ENCODE results near the gene METTL1.
"Not testable (repeated sequence)": the region's sequence is repeated elsewhere in the genome, so short reads cannot be mapped to it uniquely, and the experiment has no call there.

METTL1 gene

DNA sequence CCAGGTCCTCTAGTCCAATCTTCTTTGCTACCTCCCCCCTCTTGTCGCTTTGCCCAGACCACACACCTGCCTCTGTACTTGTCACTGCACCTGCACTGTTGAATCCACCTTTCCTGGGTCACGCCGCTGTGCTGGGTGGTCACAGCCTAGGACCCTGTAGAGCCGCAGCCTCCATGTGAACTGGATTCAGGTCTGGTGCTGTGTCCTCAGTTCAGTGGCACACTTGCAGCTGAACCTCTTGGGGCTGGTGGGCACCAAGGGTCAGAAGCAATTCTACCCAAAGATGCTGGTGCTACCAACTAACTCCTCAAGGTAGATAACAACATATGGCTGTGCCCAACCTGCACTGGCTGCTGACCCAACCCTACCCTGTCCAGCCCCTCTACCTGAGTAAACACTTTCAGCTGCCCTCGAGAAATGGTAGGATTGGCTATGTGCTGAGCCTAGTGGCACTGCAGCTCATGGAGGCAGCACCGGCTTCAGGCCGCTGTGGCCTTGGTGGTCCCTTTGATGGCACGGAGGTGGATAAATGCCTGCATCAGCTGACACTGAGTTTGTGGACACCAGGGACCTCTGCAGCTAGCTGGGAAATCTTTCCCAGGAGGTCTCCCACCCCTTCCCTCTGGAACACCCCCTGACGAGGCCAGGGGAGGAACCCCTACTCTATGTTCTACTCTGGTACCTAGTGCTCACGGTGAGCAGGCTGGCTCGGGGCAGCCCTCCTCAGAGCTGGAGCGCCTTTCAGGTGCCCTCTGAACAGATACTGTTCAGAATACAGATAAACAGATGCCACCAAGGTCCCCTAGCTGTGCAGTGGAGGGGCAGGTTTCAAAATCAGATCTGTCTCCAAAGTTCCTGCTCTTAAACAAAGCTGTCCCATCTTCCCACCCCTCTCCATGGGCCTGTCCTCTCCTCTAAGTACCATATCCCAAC is 47.6 kb downstream of the METTL1 start:
- no peak for FAIRE-seq
- TF ChIP-seq POU2F2 (IDR thresholded peaks at IDR 0.05; ENCODE audit: low read depth, low read length) (no peak), POLR2AphosphoS5 (IDR thresholded peaks at IDR 0.05; ENCODE audit: low read depth, low read length) (no peak), SPI1 (IDR thresholded peaks at IDR 0.05; ENCODE audit: low read depth, low read length) (no peak)
- DNase-seq (ENCODE audit: insufficient read length, low spot score), result peak; percentile 8

GRCh38 chr12:57723630-57723962 is 48.3 kb downstream of the METTL1 start:
- DNase-seq (ENCODE audit: insufficient read length, low spot score) (peak; percentile 15), FAIRE-seq (no peak)
- TF ChIP-seq POLR2A (IDR thresholded peaks at IDR 0.05; ENCODE audit: low read depth, low read length), result no peak
- TF ChIP-seq PAX5 (IDR thresholded peaks at IDR 0.05; ENCODE audit: insufficient read depth, low read length, severe bottlenecking), result no peak
- TF ChIP-seq TAF1 (IDR thresholded peaks at IDR 0.05; ENCODE audit: low read depth, low read length), result no peak
- no peak for TF ChIP-seq SPI1 (IDR thresholded peaks at IDR 0.05; ENCODE audit: low read depth, low read length)
- TF ChIP-seq POU2F2 (IDR thresholded peaks at IDR 0.05; ENCODE audit: low read depth, low read length), result no peak

GRCh38 chr12:57722716-57723629 is 48.9 kb downstream of the METTL1 start:
- peak; percentile 12 for DNase-seq (ENCODE audit: insufficient read length, low spot score)
- FAIRE-seq, result no peak
- TF ChIP-seq POU2F2 (IDR thresholded peaks at IDR 0.05; ENCODE audit: low read depth, low read length) (no peak), POLR2A (IDR thresholded peaks at IDR 0.05; ENCODE audit: low read depth, low read length) (no peak)

DNA sequence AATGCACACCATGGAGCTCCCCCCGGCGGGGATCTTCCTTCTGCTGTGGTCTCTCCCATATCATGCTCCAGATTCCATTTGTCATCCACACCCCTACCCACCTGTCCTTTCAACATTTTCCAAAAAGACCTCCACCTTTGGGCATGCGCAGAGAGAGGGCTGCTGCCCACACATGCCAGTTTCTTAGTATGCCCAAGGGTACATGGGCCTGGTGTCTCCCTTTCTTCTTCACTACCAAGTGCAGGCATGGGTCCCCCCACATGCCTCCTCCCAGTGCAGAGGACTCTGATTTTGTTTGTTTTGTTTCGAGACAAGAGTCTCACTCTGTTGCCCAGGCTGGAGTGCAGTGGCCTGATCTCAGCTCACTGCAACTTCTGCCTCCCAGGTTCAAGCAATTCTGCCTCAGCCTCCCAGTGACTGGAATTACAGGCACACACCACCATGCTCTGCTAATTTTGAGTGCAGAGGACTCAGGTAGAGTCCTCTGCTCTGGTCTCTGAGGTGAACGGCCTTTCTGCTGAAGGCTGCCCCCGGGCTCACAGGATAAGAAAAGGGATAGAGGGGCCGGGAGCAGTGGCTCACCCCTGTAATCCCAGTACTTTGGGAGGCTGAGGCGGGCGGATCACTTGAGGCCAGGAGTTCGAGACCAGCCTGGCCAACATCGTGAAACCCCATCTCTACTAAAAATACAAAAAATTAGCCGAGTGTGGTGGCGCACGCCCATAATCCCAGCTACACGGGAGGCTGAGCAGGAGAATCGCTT is 49.9 kb downstream of the METTL1 start:
- DNase-seq (ENCODE audit: insufficient read length, low spot score), result peak; percentile 10
- not testable (repeated sequence) for FAIRE-seq

GRCh38 chr12:57720606-57721595 is 51.0 kb downstream of the METTL1 start:
- no peak for TF ChIP-seq TAF1 (IDR thresholded peaks at IDR 0.05; ENCODE audit: low read depth, low read length)
- no peak for TF ChIP-seq POLR2AphosphoS5 (IDR thresholded peaks at IDR 0.05; ENCODE audit: low read depth, low read length)
- TF ChIP-seq POLR2A (IDR thresholded peaks at IDR 0.05; ENCODE audit: low read depth, low read length), result no peak; the same call in 1 of the 2 replicates
- TF ChIP-seq PAX5 (IDR thresholded peaks at IDR 0.05; ENCODE audit: insufficient read depth, low read length, severe bottlenecking), result no peak
- TF ChIP-seq SPI1 (IDR thresholded peaks at IDR 0.05; ENCODE audit: low read depth, low read length), result no peak
- TF ChIP-seq POU2F2 (IDR thresholded peaks at IDR 0.05; ENCODE audit: low read depth, low read length), result no peak
- peak; percentile 19 for DNase-seq (ENCODE audit: insufficient read length, low spot score)
- FAIRE-seq, result no peak

DNA sequence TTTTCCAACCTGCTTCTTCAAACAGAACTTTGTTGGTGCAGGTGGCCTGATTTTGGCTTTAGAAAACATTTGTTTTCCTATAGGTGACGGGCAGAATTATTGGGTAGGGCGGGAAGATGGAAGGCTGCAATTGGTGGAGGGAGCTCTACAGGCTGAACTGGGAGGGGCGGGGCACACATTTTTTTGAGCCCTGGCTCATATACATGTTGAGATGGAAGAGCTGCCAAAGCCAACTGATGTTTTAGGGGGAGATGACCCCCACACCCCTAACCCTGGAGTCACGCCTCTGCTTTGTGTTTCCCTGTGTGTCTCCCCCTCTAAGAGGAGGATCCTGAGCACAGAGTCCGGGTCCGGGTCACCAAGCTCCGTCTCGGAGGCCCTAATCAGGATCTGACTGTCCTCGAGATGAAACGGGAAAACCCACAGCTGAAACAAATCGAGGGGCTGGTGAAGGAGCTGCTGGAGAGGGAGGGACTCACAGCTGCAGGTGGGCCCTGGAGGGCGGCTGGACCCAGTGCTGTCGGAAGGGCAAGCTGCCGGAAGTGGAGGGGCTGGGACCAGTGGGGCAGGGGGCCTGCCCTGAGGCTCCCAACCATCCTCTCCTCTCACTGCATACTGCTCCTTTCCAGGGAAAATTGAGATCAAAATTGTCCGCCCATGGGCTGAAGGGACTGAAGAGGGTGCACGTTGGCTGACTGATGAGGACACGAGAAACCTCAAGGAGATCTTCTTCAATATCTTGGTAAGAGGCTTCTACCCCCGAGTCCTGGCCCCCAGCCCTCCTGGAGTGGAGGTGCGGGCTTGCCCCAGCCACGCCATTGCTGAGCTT is 51.9 kb downstream of the METTL1 start:
- FAIRE-seq (no peak), DNase-seq (ENCODE audit: insufficient read length, low spot score) (peak; percentile 8)
- TF ChIP-seq PAX5 (IDR thresholded peaks at IDR 0.05; ENCODE audit: insufficient read depth, low read length, severe bottlenecking), result no peak
- no peak for TF ChIP-seq POU2F2 (IDR thresholded peaks at IDR 0.05; ENCODE audit: low read depth, low read length)
- no peak for TF ChIP-seq TAF1 (IDR thresholded peaks at IDR 0.05; ENCODE audit: low read depth, low read length)
- no peak for TF ChIP-seq SPI1 (IDR thresholded peaks at IDR 0.05; ENCODE audit: low read depth, low read length)
- TF ChIP-seq POLR2AphosphoS5 (IDR thresholded peaks at IDR 0.05; ENCODE audit: low read depth, low read length), result no peak
- TF ChIP-seq POLR2A (IDR thresholded peaks at IDR 0.05; ENCODE audit: low read depth, low read length), result no peak

- TF ChIP-seq TAF1 (IDR thresholded peaks at IDR 0.05; ENCODE audit: low read depth, low read length) (no peak), POU2F2 (IDR thresholded peaks at IDR 0.05; ENCODE audit: low read depth, low read length) (no peak), PAX5 (IDR thresholded peaks at IDR 0.05; ENCODE audit: insufficient read depth, low read length, severe bottlenecking) (no peak), POLR2A (IDR thresholded peaks at IDR 0.05; ENCODE audit: low read depth, low read length) (no peak), POLR2AphosphoS5 (IDR thresholded peaks at IDR 0.05; ENCODE audit: low read depth, low read length) (no peak), SPI1 (IDR thresholded peaks at IDR 0.05; ENCODE audit: low read depth, low read length) (no peak)
- FAIRE-seq, result no peak
These were observed 53.0 kb downstream of the METTL1 start for GRCh38 chr12:57718641-57719528.

More at GRCh38 chr12:57718641-57719528, 53.0 kb downstream of the METTL1 start:
- DNase-seq (ENCODE audit: insufficient read length, low spot score), result no peak
